ENCODE data around the gene TRIM67.

DNA sequence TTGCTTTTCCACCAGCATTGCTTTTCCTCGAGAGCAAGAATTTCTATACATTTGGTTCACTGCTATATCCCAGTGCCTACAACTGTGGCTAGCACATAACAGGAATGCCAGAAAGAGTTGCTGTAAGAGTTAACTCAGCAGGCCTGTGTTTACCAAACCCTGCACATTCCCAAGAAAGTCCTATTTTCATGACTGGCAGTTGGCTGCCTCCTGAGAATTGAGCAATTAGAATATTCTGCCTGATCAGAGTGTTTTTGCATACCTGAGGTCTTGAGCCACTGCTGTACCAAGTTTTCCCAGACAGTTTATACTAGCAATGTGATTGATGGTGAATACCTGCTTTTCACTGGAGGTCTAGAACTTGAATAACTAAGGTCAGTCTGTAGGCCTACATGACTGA is 76.4 kb downstream of the TRIM67 start:
- TF ChIP-seq, protein P1, sequence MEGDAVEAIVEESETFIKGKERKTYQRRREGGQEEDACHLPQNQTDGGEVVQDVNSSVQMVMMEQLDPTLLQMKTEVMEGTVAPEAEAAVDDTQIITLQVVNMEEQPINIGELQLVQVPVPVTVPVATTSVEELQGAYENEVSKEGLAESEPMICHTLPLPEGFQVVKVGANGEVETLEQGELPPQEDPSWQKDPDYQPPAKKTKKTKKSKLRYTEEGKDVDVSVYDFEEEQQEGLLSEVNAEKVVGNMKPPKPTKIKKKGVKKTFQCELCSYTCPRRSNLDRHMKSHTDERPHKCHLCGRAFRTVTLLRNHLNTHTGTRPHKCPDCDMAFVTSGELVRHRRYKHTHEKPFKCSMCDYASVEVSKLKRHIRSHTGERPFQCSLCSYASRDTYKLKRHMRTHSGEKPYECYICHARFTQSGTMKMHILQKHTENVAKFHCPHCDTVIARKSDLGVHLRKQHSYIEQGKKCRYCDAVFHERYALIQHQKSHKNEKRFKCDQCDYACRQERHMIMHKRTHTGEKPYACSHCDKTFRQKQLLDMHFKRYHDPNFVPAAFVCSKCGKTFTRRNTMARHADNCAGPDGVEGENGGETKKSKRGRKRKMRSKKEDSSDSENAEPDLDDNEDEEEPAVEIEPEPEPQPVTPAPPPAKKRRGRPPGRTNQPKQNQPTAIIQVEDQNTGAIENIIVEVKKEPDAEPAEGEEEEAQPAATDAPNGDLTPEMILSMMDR (IDR thresholded peaks at IDR 0.05; ENCODE audit: poor library complexity, severe bottlenecking), result no peak
- no peak for TF ChIP-seq TAF1 (IDR thresholded peaks at IDR 0.05; ENCODE audit: low read depth)
- TF ChIP-seq SMC3 (conservative IDR thresholded peaks at IDR 0.05; ENCODE audit: poor library complexity), result no peak
- no peak for TF ChIP-seq POLR2AphosphoS5 (IDR thresholded peaks at IDR 0.05)
- TF ChIP-seq, protein P2, sequence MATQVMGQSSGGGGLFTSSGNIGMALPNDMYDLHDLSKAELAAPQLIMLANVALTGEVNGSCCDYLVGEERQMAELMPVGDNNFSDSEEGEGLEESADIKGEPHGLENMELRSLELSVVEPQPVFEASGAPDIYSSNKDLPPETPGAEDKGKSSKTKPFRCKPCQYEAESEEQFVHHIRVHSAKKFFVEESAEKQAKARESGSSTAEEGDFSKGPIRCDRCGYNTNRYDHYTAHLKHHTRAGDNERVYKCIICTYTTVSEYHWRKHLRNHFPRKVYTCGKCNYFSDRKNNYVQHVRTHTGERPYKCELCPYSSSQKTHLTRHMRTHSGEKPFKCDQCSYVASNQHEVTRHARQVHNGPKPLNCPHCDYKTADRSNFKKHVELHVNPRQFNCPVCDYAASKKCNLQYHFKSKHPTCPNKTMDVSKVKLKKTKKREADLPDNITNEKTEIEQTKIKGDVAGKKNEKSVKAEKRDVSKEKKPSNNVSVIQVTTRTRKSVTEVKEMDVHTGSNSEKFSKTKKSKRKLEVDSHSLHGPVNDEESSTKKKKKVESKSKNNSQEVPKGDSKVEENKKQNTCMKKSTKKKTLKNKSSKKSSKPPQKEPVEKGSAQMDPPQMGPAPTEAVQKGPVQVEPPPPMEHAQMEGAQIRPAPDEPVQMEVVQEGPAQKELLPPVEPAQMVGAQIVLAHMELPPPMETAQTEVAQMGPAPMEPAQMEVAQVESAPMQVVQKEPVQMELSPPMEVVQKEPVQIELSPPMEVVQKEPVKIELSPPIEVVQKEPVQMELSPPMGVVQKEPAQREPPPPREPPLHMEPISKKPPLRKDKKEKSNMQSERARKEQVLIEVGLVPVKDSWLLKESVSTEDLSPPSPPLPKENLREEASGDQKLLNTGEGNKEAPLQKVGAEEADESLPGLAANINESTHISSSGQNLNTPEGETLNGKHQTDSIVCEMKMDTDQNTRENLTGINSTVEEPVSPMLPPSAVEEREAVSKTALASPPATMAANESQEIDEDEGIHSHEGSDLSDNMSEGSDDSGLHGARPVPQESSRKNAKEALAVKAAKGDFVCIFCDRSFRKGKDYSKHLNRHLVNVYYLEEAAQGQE (IDR thresholded peaks at IDR 0.05; ENCODE audit: borderline replicate concordance), result no peak
- no peak for TF ChIP-seq RAD21 (conservative IDR thresholded peaks at IDR 0.05)

Data from neural cell (in vitro differentiated cells).